ENCODE results near the gene SLC18A3.

The SLC18A3 gene

DNA sequence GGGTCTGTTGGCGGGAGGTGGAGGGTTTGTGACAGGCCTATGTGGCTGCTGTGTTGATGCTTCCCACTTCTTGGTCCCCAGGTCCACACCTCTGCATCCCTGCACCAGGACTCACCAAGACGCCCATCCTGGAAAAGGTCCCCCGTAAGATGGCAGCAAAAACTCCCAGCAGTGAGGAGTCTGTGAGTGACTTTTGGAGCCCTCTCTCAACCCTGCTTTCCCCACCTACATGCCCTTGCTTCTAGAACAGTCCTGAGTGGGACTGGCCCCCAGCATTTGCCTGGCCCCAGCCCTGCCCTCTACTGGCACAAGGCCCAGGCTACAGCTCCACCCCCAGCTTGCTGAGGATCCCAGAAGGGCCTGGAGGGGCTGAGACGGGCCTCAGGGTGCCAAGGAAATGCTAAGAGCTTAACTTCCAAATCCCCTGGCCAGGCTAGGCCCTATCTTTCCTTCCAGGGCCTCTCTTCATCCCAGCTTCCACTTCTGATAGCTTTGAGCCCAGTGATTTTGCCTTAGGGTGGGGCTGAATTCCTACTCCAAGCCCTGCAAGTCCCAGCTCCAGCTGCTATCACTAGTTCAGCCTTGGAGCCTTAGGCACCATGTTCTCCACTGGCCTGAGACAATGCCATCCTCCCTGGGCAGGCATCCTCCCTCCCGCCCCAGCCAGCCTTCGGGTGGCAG, 6.5 kb downstream of the SLC18A3 start:
- H3K27me3 ChIP-seq = peaks cover 100% of the 10 kb centered on the region
- no peaks in the 10 kb centered on the region for H3K4me1 ChIP-seq (ENCODE audit: control insufficient read depth in 1 of 2, insufficient read depth in 1 of 2, low read depth in 1 of 2, low read length in 1 of 2)
- no peaks in the 10 kb centered on the region for H3K36me3 ChIP-seq
- TF ChIP-seq, protein P1, sequence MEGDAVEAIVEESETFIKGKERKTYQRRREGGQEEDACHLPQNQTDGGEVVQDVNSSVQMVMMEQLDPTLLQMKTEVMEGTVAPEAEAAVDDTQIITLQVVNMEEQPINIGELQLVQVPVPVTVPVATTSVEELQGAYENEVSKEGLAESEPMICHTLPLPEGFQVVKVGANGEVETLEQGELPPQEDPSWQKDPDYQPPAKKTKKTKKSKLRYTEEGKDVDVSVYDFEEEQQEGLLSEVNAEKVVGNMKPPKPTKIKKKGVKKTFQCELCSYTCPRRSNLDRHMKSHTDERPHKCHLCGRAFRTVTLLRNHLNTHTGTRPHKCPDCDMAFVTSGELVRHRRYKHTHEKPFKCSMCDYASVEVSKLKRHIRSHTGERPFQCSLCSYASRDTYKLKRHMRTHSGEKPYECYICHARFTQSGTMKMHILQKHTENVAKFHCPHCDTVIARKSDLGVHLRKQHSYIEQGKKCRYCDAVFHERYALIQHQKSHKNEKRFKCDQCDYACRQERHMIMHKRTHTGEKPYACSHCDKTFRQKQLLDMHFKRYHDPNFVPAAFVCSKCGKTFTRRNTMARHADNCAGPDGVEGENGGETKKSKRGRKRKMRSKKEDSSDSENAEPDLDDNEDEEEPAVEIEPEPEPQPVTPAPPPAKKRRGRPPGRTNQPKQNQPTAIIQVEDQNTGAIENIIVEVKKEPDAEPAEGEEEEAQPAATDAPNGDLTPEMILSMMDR (IDR thresholded peaks at IDR 0.05) = no peak
- H3K27ac ChIP-seq = no peak overlapping the region
- no peaks in the 10 kb centered on the region for H3K9me3 ChIP-seq
- H3K4me3 ChIP-seq (ENCODE audit: low read depth in 1 of 2, low read length in 1 of 2) = no peak overlapping the region

DNA sequence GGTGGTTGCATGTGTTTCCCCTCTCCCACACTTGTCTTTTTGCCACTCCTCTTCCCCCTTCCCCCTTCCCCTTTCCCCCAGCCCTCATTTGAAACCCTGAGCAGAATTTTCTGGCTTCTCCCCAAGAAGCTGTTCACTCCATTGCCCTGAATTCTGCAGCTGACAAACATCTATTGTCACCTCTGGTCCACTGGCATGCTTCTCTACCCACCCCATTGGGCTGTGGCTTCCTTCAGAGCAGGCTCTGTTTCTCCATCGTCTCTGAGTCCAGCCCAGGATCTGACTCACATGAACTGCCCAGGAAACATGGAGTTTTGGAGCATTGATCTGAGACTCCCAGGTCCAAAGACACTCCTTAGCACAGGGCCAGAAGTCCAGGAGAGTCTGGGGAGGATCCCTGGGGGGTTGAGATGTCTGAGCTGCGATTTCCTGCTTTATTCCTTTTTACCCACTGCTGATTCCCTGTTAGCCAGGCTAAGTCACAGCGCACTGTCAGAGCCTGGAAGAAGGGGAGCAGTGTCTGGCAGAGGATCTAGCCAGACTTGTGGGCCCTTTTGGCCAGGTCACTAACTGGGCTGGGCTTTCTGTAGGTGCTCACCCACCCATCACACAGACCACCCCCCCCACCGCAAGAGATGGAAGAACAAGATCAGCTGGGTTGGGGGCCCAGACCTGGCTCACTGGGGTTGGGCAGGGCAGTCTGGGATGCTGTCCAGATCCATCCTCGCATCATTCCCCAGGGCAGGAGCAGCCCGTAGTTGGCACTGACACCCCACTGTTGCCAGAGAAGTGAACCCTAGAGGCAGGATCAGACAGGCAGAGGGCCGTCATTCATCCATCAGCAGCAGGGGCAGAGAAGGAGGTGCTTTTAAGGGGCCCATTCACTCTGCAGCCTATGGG, 7.3 kb downstream of the SLC18A3 start:
- no peak overlapping the region for H3K27ac ChIP-seq
- TF ChIP-seq, protein P1 (IDR thresholded peaks at IDR 0.05) = no peak
- no peak overlapping the region for H3K4me3 ChIP-seq (ENCODE audit: low read depth in 1 of 2, low read length in 1 of 2)

DNA sequence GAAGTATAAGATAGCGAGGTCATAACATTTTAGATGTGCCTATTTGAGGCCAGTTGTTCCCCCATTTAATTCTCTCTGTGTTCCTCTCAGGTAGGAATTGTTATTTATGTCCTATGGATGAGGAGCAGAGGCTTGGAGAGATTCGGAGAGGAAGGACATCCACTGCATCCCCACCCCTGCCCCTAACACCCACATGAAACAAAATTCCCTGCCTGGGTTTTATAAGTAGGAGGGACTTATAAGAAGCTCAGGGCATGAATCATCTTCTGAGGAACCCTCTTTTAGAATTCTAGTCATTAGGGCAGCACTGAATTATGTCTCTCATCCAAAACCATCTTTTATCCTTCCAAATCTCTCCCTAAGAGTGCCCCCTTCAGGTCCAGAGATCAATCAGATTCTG, 8.7 kb downstream of the SLC18A3 start:
- Histone ChIP-seq H3K36me3 (no peaks in the 10 kb centered on the region), H3K4me3 (ENCODE audit: low read depth in 1 of 2, low read length in 1 of 2) (no peak overlapping the region), H3K27ac (no peak overlapping the region), H3K9me3 (no peaks in the 10 kb centered on the region), H3K27me3 (peaks cover 97% of the 10 kb centered on the region), H3K4me1 (ENCODE audit: control insufficient read depth in 1 of 2, insufficient read depth in 1 of 2, low read depth in 1 of 2, low read length in 1 of 2) (no peaks in the 10 kb centered on the region)
- TF ChIP-seq, protein P1 (IDR thresholded peaks at IDR 0.05) = no peak

More for the DNA sequence above, 7.3 kb downstream of the SLC18A3 start:
- Histone ChIP-seq H3K27me3 (peaks cover 99% of the 10 kb centered on the region), H3K36me3 (no peaks in the 10 kb centered on the region), H3K4me1 (ENCODE audit: control insufficient read depth in 1 of 2, insufficient read depth in 1 of 2, low read depth in 1 of 2, low read length in 1 of 2) (no peaks in the 10 kb centered on the region), H3K9me3 (no peaks in the 10 kb centered on the region)

- Histone ChIP-seq H3K27me3 (peaks cover 97% of the 10 kb centered on the region), H3K4me3 (ENCODE audit: low read depth in 1 of 2, low read length in 1 of 2) (no peak overlapping the region), H3K36me3 (no peaks in the 10 kb centered on the region), H3K4me1 (ENCODE audit: control insufficient read depth in 1 of 2, insufficient read depth in 1 of 2, low read depth in 1 of 2, low read length in 1 of 2) (no peaks in the 10 kb centered on the region), H3K27ac (no peak overlapping the region), H3K9me3 (no peaks in the 10 kb centered on the region)
- TF ChIP-seq, protein P1 (IDR thresholded peaks at IDR 0.05) = no peak
Observed at GRCh38 chr10:49619613-49620012, 9.5 kb downstream of the SLC18A3 start.

DNA sequence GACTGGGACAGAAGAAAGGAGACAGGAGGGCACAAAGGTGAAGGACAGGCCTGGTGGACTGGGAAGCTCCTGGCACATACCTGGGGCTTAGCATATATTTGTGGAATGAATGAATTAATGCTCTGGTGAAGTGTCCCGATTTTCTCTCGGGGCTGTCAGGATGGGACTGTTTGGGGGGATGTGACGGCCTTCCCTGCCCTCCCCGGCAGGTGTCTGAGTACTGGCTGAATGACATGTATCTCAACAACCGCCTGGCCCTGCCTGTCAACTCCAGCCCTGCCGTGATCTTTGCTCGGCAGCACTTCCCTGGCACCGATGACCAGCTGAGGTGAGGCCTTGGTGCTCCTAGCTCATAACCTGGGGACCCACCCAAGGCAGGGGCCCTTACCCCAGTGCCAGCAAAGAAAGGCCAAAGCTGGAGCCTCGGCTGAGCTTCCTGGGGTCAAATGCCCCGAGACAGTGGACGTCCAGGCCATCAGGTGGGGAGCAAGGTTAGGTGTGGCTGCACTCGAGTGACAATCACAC, 10.2 kb downstream of the SLC18A3 start:
- TF ChIP-seq, protein P1 (IDR thresholded peaks at IDR 0.05) = no peak
- Histone ChIP-seq H3K4me1 (ENCODE audit: control insufficient read depth in 1 of 2, insufficient read depth in 1 of 2, low read depth in 1 of 2, low read length in 1 of 2) (no peaks in the 10 kb centered on the region), H3K27me3 (peaks cover 92% of the 10 kb centered on the region)

More for the DNA sequence above, 10.2 kb downstream of the SLC18A3 start:
- Histone ChIP-seq H3K9me3 (no peaks in the 10 kb centered on the region), H3K27ac (no peak overlapping the region), H3K4me3 (ENCODE audit: low read depth in 1 of 2, low read length in 1 of 2) (no peak overlapping the region), H3K36me3 (no peaks in the 10 kb centered on the region)

Measured in neutrophil (primary cell).